Endothelial cell (in vitro differentiated cells): ENCODE results near the gene BTK. TPM values are rescaled to one million over a fixed set of nuclear protein-coding genes. Genes with fewer than 3 reads are reported as not detected.

Experiments
- DNase-seq: peaks from one replicate; pipeline ENCODE4 v3.0.0; 2021; ENCODE audit warnings: low spot score
- H3K27ac Mint-ChIP-seq: one replicate; pipeline ENCODE4 v1.8.0; 2021; ENCODE audit warnings: mixed read lengths, inconsistent platforms; ENCODE audit not compliant: unreplicated experiment
- H3K27me3 Mint-ChIP-seq: one replicate; pipeline ENCODE4 v1.8.0; 2021; ENCODE audit warnings: mild to moderate bottlenecking, moderate library complexity, mixed read lengths, inconsistent platforms; ENCODE audit not compliant: unreplicated experiment
- H3K36me3 Mint-ChIP-seq: one replicate; pipeline ENCODE4 v1.8.0; 2021; ENCODE audit warnings: mild to moderate bottlenecking, low read depth, mixed read lengths, inconsistent platforms; ENCODE audit not compliant: unreplicated experiment
- H3K4me1 Mint-ChIP-seq: one replicate; pipeline ENCODE4 v1.8.0; 2021; ENCODE audit warnings: mild to moderate bottlenecking, mixed read lengths, inconsistent platforms; ENCODE audit not compliant: unreplicated experiment
- H3K4me3 Mint-ChIP-seq: one replicate; pipeline ENCODE4 v1.8.0; 2021; ENCODE audit warnings: mild to moderate bottlenecking, mixed read lengths, inconsistent platforms; ENCODE audit not compliant: unreplicated experiment
- H3K9me3 Mint-ChIP-seq: one replicate; pipeline ENCODE4 v1.8.0; 2021; ENCODE audit warnings: mixed read lengths, inconsistent platforms; ENCODE audit not compliant: unreplicated experiment
- CTCF ChIP-seq: fragments of 200-600 bp; sonication (generic); IDR thresholded peaks from one replicate; pipeline ENCODE4 v1.5.0; 2021; ENCODE audit warnings: antibody characterized with exemption; ENCODE audit not compliant: unreplicated experiment
- total RNA-seq: library from RNA; stranded (reverse); fragmentation: NEBNext Ultra II Directional; extraction: Animal tissue kit (Norgen Biotek cat#: 25700); gene quantifications from one replicate; pipeline ENCODE4 v1.2.1, GENCODE V29; 2021; ENCODE audit not compliant: unreplicated experiment

Gene BTK
- total RNA-seq, 1 donor from 2014 or later, result 9.4 TPM

- Mint-ChIP-seq H3K36me3 (peaks cover 13% of the 10 kb centered on the region), H3K4me1 (peaks cover 12% of the 10 kb centered on the region), H3K4me3 (no peak overlapping the region), H3K27ac (no peak overlapping the region), H3K27me3 (peaks cover 5% of the 10 kb centered on the region), H3K9me3 (no peaks in the 10 kb centered on the region)
- DNase-seq, result no peak
- TF ChIP-seq CTCF, result no peak
These were observed 26.0 kb upstream of the BTK start for GRCh38 chrX:101411984-101412383.

DNA sequence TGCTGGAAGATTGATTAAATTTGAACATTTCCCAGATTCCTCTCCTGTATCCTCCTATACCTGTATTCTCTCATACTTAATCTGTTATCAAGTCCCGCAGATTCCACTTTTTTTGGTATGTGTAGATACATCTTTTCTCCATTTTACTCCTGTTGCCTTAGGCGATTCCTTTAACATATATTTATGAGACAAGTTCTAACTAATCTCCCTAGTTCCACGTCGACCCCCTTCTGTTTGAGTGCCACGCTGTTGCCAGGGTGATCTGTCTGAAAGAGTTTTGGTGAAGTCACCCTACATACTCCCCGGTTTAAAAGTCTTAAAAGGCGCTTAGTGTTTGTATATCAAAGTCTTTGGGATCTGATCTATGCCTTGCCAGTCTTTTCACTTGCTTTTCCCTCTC lies 24.5 kb upstream of the BTK start:
- DNase-seq, result no peak
- no peaks in the 10 kb centered on the region for H3K9me3 Mint-ChIP-seq
- peak overlapping the region; percentile 31 for H3K4me3 Mint-ChIP-seq
- peaks cover 11% of the 10 kb centered on the region for H3K4me1 Mint-ChIP-seq
- peaks cover 7% of the 10 kb centered on the region for H3K27me3 Mint-ChIP-seq
- H3K27ac Mint-ChIP-seq, result peak overlapping the region; percentile 97
- TF ChIP-seq CTCF, result no peak
- H3K36me3 Mint-ChIP-seq, result peaks cover 14% of the 10 kb centered on the region

DNA sequence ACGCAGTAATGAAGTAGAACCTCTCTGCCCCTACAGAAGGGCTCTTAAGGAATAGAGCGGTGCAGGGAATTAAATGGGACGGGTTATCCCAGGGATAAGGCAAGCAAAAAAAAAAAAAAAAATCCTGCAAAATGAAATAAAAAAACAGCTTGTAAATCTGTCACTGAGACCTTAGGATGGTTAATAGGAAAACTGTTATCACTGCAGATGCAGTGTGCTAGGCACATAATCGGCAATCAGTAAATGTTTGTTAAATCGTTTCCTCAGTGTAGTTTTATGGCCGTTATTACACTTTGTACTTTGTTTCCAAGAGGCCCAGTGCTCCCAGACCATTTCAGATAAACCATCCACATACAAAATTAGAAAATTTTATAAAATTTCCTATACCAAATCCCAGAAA lies 23.1 kb upstream of the BTK start:
- Mint-ChIP-seq H3K36me3 (peaks cover 14% of the 10 kb centered on the region), H3K27me3 (peaks cover 7% of the 10 kb centered on the region), H3K27ac (peak overlapping the region; percentile 100), H3K4me3 (peak overlapping the region; percentile 99), H3K4me1 (peaks cover 11% of the 10 kb centered on the region), H3K9me3 (no peaks in the 10 kb centered on the region)
- no peak for DNase-seq
- no peak for TF ChIP-seq CTCF

GRCh38 chrX:101408532-101408841 lies 22.5 kb upstream of the BTK start:
- no peak for TF ChIP-seq CTCF
- peaks cover 7% of the 10 kb centered on the region for H3K27me3 Mint-ChIP-seq
- H3K4me1 Mint-ChIP-seq, result peaks cover 11% of the 10 kb centered on the region
- H3K36me3 Mint-ChIP-seq, result peaks cover 14% of the 10 kb centered on the region
- no peaks in the 10 kb centered on the region for H3K9me3 Mint-ChIP-seq
- DNase-seq, result no peak
- peak overlapping the region; percentile 100 for H3K27ac Mint-ChIP-seq
- peak overlapping the region; percentile 99 for H3K4me3 Mint-ChIP-seq

- peak; percentile 65 for DNase-seq
- peak within 1 kb of the TSS; percentile 99 for H3K4me3 Mint-ChIP-seq
- peak within 1 kb of the TSS; percentile 100 for H3K27ac Mint-ChIP-seq
- H3K4me1 Mint-ChIP-seq, result peaks cover 11% of the 10 kb centered on the region
- H3K36me3 Mint-ChIP-seq, result peaks cover 12% of the 10 kb centered on the region
- peaks cover 7% of the 10 kb centered on the region for H3K27me3 Mint-ChIP-seq
- no peak for TF ChIP-seq CTCF
- no peaks in the 10 kb centered on the region for H3K9me3 Mint-ChIP-seq
These were observed 21.9 kb upstream of the BTK start, which contains the start of the genes GLA and HNRNPH2 for GRCh38 chrX:101407748-101408531. Gene GLA, minus strand, starts transcription at chrX:101407925. Its CDS starts 22 bp downstream, at chrX:101407903. Gene HNRNPH2, plus strand, starts transcription at chrX:101408222. Its CDS starts 3,767 bp downstream, at chrX:101411989.
